ENCODE measurements around the gene CMTM1.

CMTM1 gene

GRCh38 chr16:66551348-66551759, 14.9 kb upstream of the CMTM1 start:
- Histone ChIP-seq H3K9me2 (replicated peaks; ENCODE audit: insufficient read depth, low read length) (no peaks in the 10 kb centered on the region), H3K36me3 (ENCODE audit: low read length) (no peaks in the 10 kb centered on the region), H3K79me2 (ENCODE audit: insufficient read depth, low read length) (peaks cover 34% of the 10 kb centered on the region), H3F3A (ENCODE audit: insufficient read depth) (peaks cover 8% of the 10 kb centered on the region; the same call in 1 of the 2 replicates), H3K27ac (ENCODE audit: low read depth, low read length) (peak overlapping the region; percentile 58), H3K4me3 (ENCODE audit: insufficient read depth, low read length, poor library complexity, severe bottlenecking) (peak overlapping the region; percentile 70), H4K20me1 (ENCODE audit: low read depth, low read length) (no peaks in the 10 kb centered on the region), H3K4me2 (ENCODE audit: low read depth, low read length, poor library complexity, severe bottlenecking) (peak overlapping the region; percentile 75), H3K9ac (ENCODE audit: low read length) (peak overlapping the region; percentile 67), H3K9me3 (ENCODE audit: insufficient read depth, low read length) (no peaks in the 10 kb centered on the region), H2AFZ (ENCODE audit: low read depth, low read length, severe bottlenecking) (peak overlapping the region; percentile 68), H3K27me3 (ENCODE audit: low read length) (no peaks in the 10 kb centered on the region)
- TF ChIP-seq CTCF (IDR thresholded peaks at IDR 0.05; ENCODE audit: insufficient read depth, low read length, poor library complexity, severe bottlenecking) (no peak), EZH2phosphoT487 (conservative IDR thresholded peaks at IDR 0.05; ENCODE audit: low read length) (no peak)

- no peaks in the 10 kb centered on the region for H3K9me3 ChIP-seq (ENCODE audit: insufficient read depth, low read length)
- H3F3A ChIP-seq (ENCODE audit: insufficient read depth) = peaks cover 8% of the 10 kb centered on the region; the same call in 1 of the 2 replicates
- H4K20me1 ChIP-seq (ENCODE audit: low read depth, low read length) = no peaks in the 10 kb centered on the region
- H3K4me3 ChIP-seq (ENCODE audit: insufficient read depth, low read length, poor library complexity, severe bottlenecking) = peak overlapping the region; percentile 70
- peak overlapping the region; percentile 68 for H2AFZ ChIP-seq (ENCODE audit: low read depth, low read length, severe bottlenecking)
- H3K79me2 ChIP-seq (ENCODE audit: insufficient read depth, low read length) = peaks cover 34% of the 10 kb centered on the region
- peak overlapping the region; percentile 67 for H3K9ac ChIP-seq (ENCODE audit: low read length)
- H3K9me2 ChIP-seq (replicated peaks; ENCODE audit: insufficient read depth, low read length) = no peaks in the 10 kb centered on the region
- no peak for TF ChIP-seq CTCF (IDR thresholded peaks at IDR 0.05; ENCODE audit: insufficient read depth, low read length, poor library complexity, severe bottlenecking)
- TF ChIP-seq EZH2phosphoT487 (conservative IDR thresholded peaks at IDR 0.05; ENCODE audit: low read length) = no peak
- peak overlapping the region; percentile 58 for H3K27ac ChIP-seq (ENCODE audit: low read depth, low read length)
- no peaks in the 10 kb centered on the region for H3K36me3 ChIP-seq (ENCODE audit: low read length)
- no peaks in the 10 kb centered on the region for H3K27me3 ChIP-seq (ENCODE audit: low read length)
- peak overlapping the region; percentile 75 for H3K4me2 ChIP-seq (ENCODE audit: low read depth, low read length, poor library complexity, severe bottlenecking)
These were observed 14.4 kb upstream of the CMTM1 start for GRCh38 chr16:66551788-66552285.

GRCh38 chr16:66552286-66553177, 13.7 kb upstream of the CMTM1 start, which contains the start of gene CKLF:
Gene CKLF (plus strand): TSS chr16:66552576. CDS start chr16:66552716, 140 bp downstream.
- H3K9ac ChIP-seq (ENCODE audit: low read length) = peak within 1 kb of the TSS; percentile 67
- H2AFZ ChIP-seq (ENCODE audit: low read depth, low read length, severe bottlenecking) = peak within 1 kb of the TSS; percentile 68
- H3K9me2 ChIP-seq (replicated peaks; ENCODE audit: insufficient read depth, low read length) = no peaks in the 10 kb centered on the region
- TF ChIP-seq EZH2phosphoT487 (conservative IDR thresholded peaks at IDR 0.05; ENCODE audit: low read length) (no peak), CTCF (IDR thresholded peaks at IDR 0.05; ENCODE audit: insufficient read depth, low read length, poor library complexity, severe bottlenecking) (no peak)
- no peaks in the 10 kb centered on the region for H3K27me3 ChIP-seq (ENCODE audit: low read length)
- no peaks in the 10 kb centered on the region for H3K9me3 ChIP-seq (ENCODE audit: insufficient read depth, low read length)
- peaks cover 34% of the 10 kb centered on the region for H3K79me2 ChIP-seq (ENCODE audit: insufficient read depth, low read length)
- peaks cover under 1% of the 10 kb centered on the region; the same call in 1 of the 2 replicates for H3K36me3 ChIP-seq (ENCODE audit: low read length)
- peak within 1 kb of the TSS; percentile 70 for H3K4me3 ChIP-seq (ENCODE audit: insufficient read depth, low read length, poor library complexity, severe bottlenecking)
- no peaks in the 10 kb centered on the region for H4K20me1 ChIP-seq (ENCODE audit: low read depth, low read length)
- peak within 1 kb of the TSS; percentile 75 for H3K4me2 ChIP-seq (ENCODE audit: low read depth, low read length, poor library complexity, severe bottlenecking)
- peak within 1 kb of the TSS; percentile 58 for H3K27ac ChIP-seq (ENCODE audit: low read depth, low read length)
- peaks cover 8% of the 10 kb centered on the region; the same call in 1 of the 2 replicates for H3F3A ChIP-seq (ENCODE audit: insufficient read depth)

All from SU-DHL-6 (cell line).